Measurements from ENCODE around the gene ANXA3. TPM values are rescaled to one million over a fixed set of nuclear protein-coding genes. Genes with fewer than 3 reads are reported as not detected.

The ANXA3 gene
- total and polyA plus RNA-seq, 2 donors (not counting 3 experiments of a cell fraction or from before 2014, with no cell fraction given) = 52.9 to 78.4 TPM

- intact Hi-C loops (cut with micrococcal nuclease) = no loop called here
- no peaks in the 10 kb centered on the region for H3K79me2 ChIP-seq (ENCODE audit: control insufficient read depth, insufficient read depth, low read length)
- ChIA-PET POLR2A (no interaction called here), CTCF (no interaction called here)
- H3K36me3 ChIP-seq (ENCODE audit: control insufficient read depth in 2 of 2, extremely low read depth in 1 of 2, insufficient read depth in 2 of 2, low read length in 2 of 2) = no peaks in the 10 kb centered on the region
- DNase-seq (ENCODE audit: low read depth, low spot score) = no peak
- H3K9ac ChIP-seq (replicated peaks; ENCODE audit: extremely low read depth, insufficient read depth, low read length) = no peak overlapping the region
- H3K4me3 ChIP-seq (replicated peaks in 1 of 3; ENCODE audit: insufficient read depth in 1 of 3, low read depth in 1 of 3, low read length in 3 of 3) = no peak overlapping the region
- no peak for TF ChIP-seq EZH2 (IDR thresholded peaks at IDR 0.05; ENCODE audit: borderline replicate concordance, low read depth, low read length, severe bottlenecking)
- no peak for TF ChIP-seq POLR2AphosphoS5 (IDR thresholded peaks at IDR 0.05; ENCODE audit: insufficient read depth, low read depth, low read length)
- no peak for TF ChIP-seq MYC (IDR thresholded peaks at IDR 0.05; ENCODE audit: low read depth, low read length)
- TF ChIP-seq GATA2 (IDR thresholded peaks at IDR 0.05; ENCODE audit: insufficient read depth, insufficient read length, low read depth, low read length) = no peak
- TF ChIP-seq POLR2A (IDR thresholded peaks at IDR 0.05; ENCODE audit: low read depth, low read length) = no peak
- no peak for TF ChIP-seq FOS (IDR thresholded peaks at IDR 0.05; ENCODE audit: borderline replicate concordance, insufficient read depth, low read length)
- no peak for TF ChIP-seq JUN (IDR thresholded peaks at IDR 0.05; ENCODE audit: borderline replicate concordance, insufficient read depth, insufficient read length, low read depth)
- TF ChIP-seq, protein P1, sequence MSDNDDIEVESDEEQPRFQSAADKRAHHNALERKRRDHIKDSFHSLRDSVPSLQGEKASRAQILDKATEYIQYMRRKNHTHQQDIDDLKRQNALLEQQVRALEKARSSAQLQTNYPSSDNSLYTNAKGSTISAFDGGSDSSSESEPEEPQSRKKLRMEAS (IDR thresholded peaks at IDR 0.05; ENCODE audit: insufficient read depth, insufficient read length) = no peak
- TF ChIP-seq CTCF (IDR thresholded peaks at IDR 0.05; ENCODE audit: extremely low read depth in 1 of 2, insufficient read depth in 1 of 2, low read depth in 1 of 2, low read length in 2 of 2) = no peak
- H2AFZ ChIP-seq (ENCODE audit: low read depth, low read length) = no peak overlapping the region
- no peaks in the 10 kb centered on the region for H4K20me1 ChIP-seq (replicated peaks; ENCODE audit: control insufficient read depth, extremely low read depth, insufficient read depth, low read length)
- no peaks in the 10 kb centered on the region for H3K9me3 ChIP-seq (replicated peaks; ENCODE audit: control insufficient read depth, insufficient read depth, low read length)
- no peak for FAIRE-seq
- dilution Hi-C loops (cut with MboI; ENCODE audit: extremely low pct_ligation_motif_present, low sequenced_read_pairs) = no loop called here
- H3K27me3 ChIP-seq (ENCODE audit: control insufficient read depth in 2 of 2, insufficient read depth in 2 of 2, low read length in 2 of 2) = no peaks in the 10 kb centered on the region
- H3K4me2 ChIP-seq (ENCODE audit: insufficient read depth, low read length) = no peak overlapping the region
- H3K27ac ChIP-seq (ENCODE audit: insufficient read depth, low read depth, low read length) = no peak overlapping the region
- peaks cover 54% of the 10 kb centered on the region for H3K4me1 ChIP-seq (ENCODE audit: control insufficient read depth, extremely low read depth, insufficient read depth, low read length)
- H3K9me1 ChIP-seq (replicated peaks; ENCODE audit: control insufficient read depth, extremely low read depth, insufficient read depth, low read length) = no peaks in the 10 kb centered on the region
- BruUV-seq (replicated peaks) = no TSS peak
Observed at GRCh38 chr4:78562687-78563086, 11.1 kb downstream of the ANXA3 start.
